H1 (cell line): ENCODE measurements around the gene WNT11. TPM values are rescaled to one million over a fixed set of nuclear protein-coding genes. Genes with fewer than 3 reads are reported as not detected.

ENCODE experiments used
- CTCF ChIA-PET: fragments of 300-600 bp; sonication (Branson Sonifier 250); formaldehyde crosslinking; loops from one replicate; lab custom pipeline; 2021; ENCODE audit not compliant: partially characterized antibody; lab: Charles Lee
- POLR2A ChIA-PET: fragments of 300-600 bp; sonication (Branson Sonifier 250); formaldehyde crosslinking; loops from one replicate; lab custom pipeline; 2021; ENCODE audit warnings: inconsistent platforms; ENCODE audit not compliant: partially characterized antibody; lab: Charles Lee
- DNase-seq, 2 experiments: peaks; one replicate each; pipeline versions ENCODE4 v3.0.0 to v3.0.0-alpha.2; 2010 to 2022; ENCODE audit warnings: low spot score in 2 of 2, low read depth in 1 of 2, mixed read lengths in 1 of 2
- FAIRE-seq: peaks from 2 replicates; lab custom pipeline; 2011; peaks lifted over from hg19 to GRCh38; lab: Jason Lieb, UNC
- H2AFZ ChIP-seq: 2 replicates; pipeline ENCODE4 v1.8.1; 2012; ENCODE audit warnings: low read length, inconsistent platforms
- H2AK5ac ChIP-seq: 2 replicates; pipeline ENCODE4 v1.6.1; 2013; ENCODE audit warnings: low read depth, low read length
- H2BK120ac ChIP-seq: replicated peaks from 2 replicates; pipeline ENCODE3; 2013; ENCODE audit warnings: low read depth, low read length, inconsistent platforms
- H2BK12ac ChIP-seq: 2 replicates; pipeline ENCODE4 v1.6.1; 2013; ENCODE audit warnings: low read depth, low read length
- H2BK15ac ChIP-seq: 2 replicates; pipeline ENCODE4 v1.6.1; 2013; ENCODE audit warnings: low read length
- H2BK20ac ChIP-seq: 2 replicates; pipeline ENCODE4 v1.6.1; 2013; ENCODE audit warnings: low read length
- H2BK5ac ChIP-seq: 2 replicates; pipeline ENCODE4 v1.6.1; 2013; ENCODE audit warnings: low read depth, low read length
- H3K14ac ChIP-seq: 2 replicates; pipeline ENCODE4 v1.6.1; 2013; ENCODE audit warnings: inconsistent platforms; ENCODE audit not compliant: insufficient read length
- H3K18ac ChIP-seq: 2 replicates; pipeline ENCODE4 v1.6.1; 2013; ENCODE audit warnings: low read length; ENCODE audit errors: extremely low read depth
- H3K23ac ChIP-seq: 2 replicates; pipeline ENCODE4 v1.6.1; 2013; ENCODE audit warnings: inconsistent platforms; ENCODE audit not compliant: insufficient read length
- H3K23me2 ChIP-seq: 2 replicates; pipeline ENCODE4 v1.6.1; 2013; ENCODE audit warnings: low read depth, low read length
- H3K27ac ChIP-seq: 2 replicates; pipeline ENCODE4 v1.6.1; 2011; ENCODE audit warnings: low read depth, low read length, inconsistent platforms
- H3K27me3 ChIP-seq, 4 experiments: replicated peaks in 1 of 4; 1 replicate in 1 of 4; 2 replicates in 3 of 4; pipeline versions ENCODE4 v1.6.1 to v1.8.1; 2011 to 2013; ENCODE audit warnings: low read length in 3 of 4, mild to moderate bottlenecking in 3 of 4, inconsistent platforms in 2 of 4, mixed read lengths in 2 of 4, moderate library complexity in 1 of 4; ENCODE audit not compliant: control insufficient read depth in 3 of 4, insufficient read depth in 3 of 4; ENCODE audit errors: extremely low read depth in 1 of 4
- H3K36me3 ChIP-seq, 4 experiments: 2 replicates each; pipeline versions ENCODE4 v1.6.1 to v1.8.1; 2011 to 2013; ENCODE audit warnings: mild to moderate bottlenecking in 4 of 4, low read length in 3 of 4, moderate library complexity in 2 of 4, control low read depth in 1 of 4, inconsistent platforms in 1 of 4; ENCODE audit not compliant: insufficient read depth in 4 of 4, control insufficient read depth in 2 of 4
- H3K4ac ChIP-seq: replicated peaks from 2 replicates; pipeline ENCODE3; 2013; ENCODE audit warnings: low read length, low read depth, mixed read lengths, inconsistent platforms; ENCODE audit not compliant: insufficient read length
- H3K4me1 ChIP-seq, 4 experiments: replicated peaks in 1 of 4; 1 replicate in 1 of 4; 2 replicates in 3 of 4; pipeline versions ENCODE4 v1.6.1 to v1.8.1; 2011 to 2013; ENCODE audit warnings: low read length in 3 of 4, inconsistent platforms in 2 of 4, mixed read lengths in 1 of 4; ENCODE audit not compliant: insufficient read depth in 4 of 4, control insufficient read depth in 3 of 4
- H3K4me2 ChIP-seq, 2 experiments: 2 replicates each; pipeline versions ENCODE4 v1.6.1 to v1.8.1; 2011 to 2013; ENCODE audit warnings: low read depth in 2 of 2, low read length in 2 of 2, control low read depth in 1 of 2, inconsistent platforms in 1 of 2, mild to moderate bottlenecking in 1 of 2; ENCODE audit not compliant: insufficient read depth in 1 of 2
- H3K4me3 ChIP-seq, 4 experiments: fragments of 200-600, 300-600 bp in 1 of 4; sonication (generic), shearing (Covaris generic), sonication (Bioruptor Twin) in 1 of 4; 2 replicates each; pipeline versions ENCODE4 v1.5.1 to v1.8.1; 2011 to 2016; ENCODE audit warnings: low read length in 4 of 4, low read depth in 3 of 4, control low read depth in 2 of 4, inconsistent platforms in 2 of 4, mild to moderate bottlenecking in 2 of 4, mixed read lengths in 1 of 4, moderate library complexity in 1 of 4; ENCODE audit not compliant: insufficient read depth in 2 of 4; ENCODE audit errors: extremely low read depth in 1 of 4
- H3K56ac ChIP-seq: replicated peaks from 2 replicates; pipeline ENCODE3; 2013; ENCODE audit warnings: low read depth, mild to moderate bottlenecking, mixed read lengths, low read length, inconsistent platforms; ENCODE audit not compliant: insufficient read length
- H3K79me1 ChIP-seq: 2 replicates; pipeline ENCODE4 v1.6.1; 2013; ENCODE audit warnings: low read depth, low read length, control low read depth
- H3K79me2 ChIP-seq, 2 experiments: 2 replicates each; pipeline versions ENCODE4 v1.6.1 to v1.8.1; 2012 to 2013; ENCODE audit warnings: low read length in 2 of 2, mild to moderate bottlenecking in 2 of 2, inconsistent platforms in 1 of 2; ENCODE audit not compliant: insufficient read depth in 2 of 2, control insufficient read depth in 1 of 2
- H3K9ac ChIP-seq, 4 experiments: replicated peaks in 1 of 4; 1 replicate in 1 of 4; 2 replicates in 3 of 4; pipeline versions ENCODE4 v1.6.1 to v1.8.1; 2011 to 2013; ENCODE audit warnings: low read depth in 3 of 4, low read length in 3 of 4, control low read depth in 2 of 4, mild to moderate bottlenecking in 2 of 4, moderate library complexity in 2 of 4, inconsistent platforms in 1 of 4; ENCODE audit errors: extremely low read depth in 1 of 4
- H3K9me3 ChIP-seq, 2 experiments: 2 replicates each; pipeline versions ENCODE4 v1.6.1 to v1.8.1; 2012 to 2013; ENCODE audit warnings: mild to moderate bottlenecking in 2 of 2, moderate library complexity in 2 of 2, control low read depth in 1 of 2, inconsistent platforms in 1 of 2, low read depth in 1 of 2, low read length in 1 of 2, mixed read lengths in 1 of 2; ENCODE audit not compliant: insufficient read depth in 2 of 2
- H4K20me1 ChIP-seq, 2 experiments: replicated peaks in 1 of 2; 2 replicates each; pipeline versions ENCODE3 to v1.8.1; 2011 to 2013; ENCODE audit warnings: inconsistent platforms in 2 of 2, low read length in 2 of 2, mild to moderate bottlenecking in 1 of 2; ENCODE audit not compliant: insufficient read depth in 2 of 2, control insufficient read depth in 1 of 2
- H4K5ac ChIP-seq: 2 replicates; pipeline ENCODE4 v1.6.1; 2013; ENCODE audit warnings: low read length, low read depth, mixed read lengths, inconsistent platforms; ENCODE audit not compliant: insufficient read length
- H4K8ac ChIP-seq: 2 replicates; pipeline ENCODE4 v1.8.0; 2013; ENCODE audit warnings: mild to moderate bottlenecking, moderate library complexity, low read length, inconsistent platforms; ENCODE audit not compliant: insufficient read depth; ENCODE audit errors: extremely low read depth
- H4K91ac ChIP-seq: replicated peaks from 2 replicates; pipeline ENCODE3; 2013; ENCODE audit warnings: low read length, mixed read lengths, inconsistent platforms; ENCODE audit not compliant: insufficient read length
- CHD2 ChIP-seq: IDR thresholded peaks from 2 replicates; pipeline ENCODE4 v1.6.1; 2012; ENCODE audit warnings: low read length, improper control_type of control experiment
- CTBP2 ChIP-seq: IDR thresholded peaks from 2 replicates; pipeline ENCODE4 v1.7.0; 2011; ENCODE audit warnings: borderline replicate concordance, mild to moderate bottlenecking, moderate library complexity, mixed read lengths, low read length; ENCODE audit not compliant: insufficient read depth, insufficient read length
- FOSL1 ChIP-seq: IDR thresholded peaks from 2 replicates; pipeline ENCODE4 v1.6.1; 2011; ENCODE audit warnings: mild to moderate bottlenecking, low read depth, low read length, moderate library complexity; ENCODE audit not compliant: insufficient read depth
- HDAC6 ChIP-seq: IDR thresholded peaks from one replicate; pipeline ENCODE4 v1.7.1; 2012; ENCODE audit warnings: low read depth, mild to moderate bottlenecking, inconsistent platforms, low read length, moderate library complexity
- JUND ChIP-seq: IDR thresholded peaks from 2 replicates; pipeline ENCODE4 v1.6.1; 2011; ENCODE audit warnings: mild to moderate bottlenecking, improper control_type of control experiment, low read length
- KDM4A ChIP-seq: IDR thresholded peaks from one replicate; pipeline ENCODE4 v1.7.1; 2012; ENCODE audit warnings: low read depth, mild to moderate bottlenecking, moderate library complexity, low read length, inconsistent platforms; ENCODE audit not compliant: severe bottlenecking
- KDM5A ChIP-seq: fragments of 200-600 bp; IDR thresholded peaks from 2 replicates; pipeline ENCODE4 v1.7.1; 2012; ENCODE audit warnings: mild to moderate bottlenecking, low read length, inconsistent platforms, mixed read lengths
- POU5F1 ChIP-seq: IDR thresholded peaks from 2 replicates; pipeline ENCODE4 v1.6.1; 2011; ENCODE audit warnings: low read depth, mild to moderate bottlenecking, low read length, moderate library complexity
- SP2 ChIP-seq: IDR thresholded peaks from 2 replicates; pipeline ENCODE4 v1.6.1; 2012; ENCODE audit warnings: mild to moderate bottlenecking, low read length, inconsistent platforms
- SUZ12 ChIP-seq: fragments of 200-600 bp; sonication (generic); IDR thresholded peaks from 2 replicates; pipeline ENCODE4 v1.6.1; 2012; ENCODE audit warnings: mild to moderate bottlenecking, inconsistent platforms, low read length, moderate library complexity, mixed read lengths
- TBP ChIP-seq: IDR thresholded peaks from 2 replicates; pipeline ENCODE4 v1.6.1; 2011; ENCODE audit warnings: low read depth, low read length, improper control_type of control experiment
- YY1 ChIP-seq: IDR thresholded peaks from 2 replicates; pipeline ENCODE4 v1.6.1; 2011; ENCODE audit warnings: low read depth, mild to moderate bottlenecking, low read length
- WGBS, 2 experiments: shearing (Covaris generic) in 1 of 2; methylation state at CpG; one replicate each; pipeline versions ENCODE4 v1.1.6 to v1.1.7; 2013 to 2015; ENCODE audit warnings: low lambda C conversion rate in 2 of 2, mixed read lengths in 2 of 2, inconsistent platforms in 1 of 2, low coverage in 1 of 2, missing lambda C conversion rate in 1 of 2; ENCODE audit not compliant: insufficient replicate concordance in 2 of 2, insufficient coverage in 1 of 2, insufficient read length in 1 of 2; ENCODE audit errors: extremely low coverage in 1 of 2, missing lambda C conversion rate in 1 of 2; 5-methylcytosine and 5-hydroxymethylcytosine counted together
- polyA plus RNA-seq, 7 experiments: library from polyadenylated mRNA; depleted of rRNA in 3 of 7; stranded (reverse) in 5 of 7; unstranded in 2 of 7; fragments of >200 nt in 5 of 7; fragments of 200-250 nt in 2 of 7; gene quantifications; 1 replicate in 5 of 7; 2 replicates in 1 of 7; 4 replicates in 1 of 7; pipeline versions ENCODE4 v1.2.1 to v1.2.3, GENCODE V29; 2011 to 2013; ENCODE audit warnings: missing spikeins in 2 of 7, mixed read lengths in 2 of 7
- total RNA-seq: library from RNA; stranded (reverse); fragmentation: NEBNext Ultra II Directional; extraction: Animal tissue kit (Norgen Biotek cat#: 25700); gene quantifications from 2 replicates; pipeline ENCODE4 v1.2.1, GENCODE V29; 2021
- TF ChIP-seq, protein P1 (sequence below): IDR thresholded peaks from 2 replicates; pipeline ENCODE4 v1.6.1; 2012; ENCODE audit warnings: low read length, inconsistent platforms

The WNT11 gene
- total and polyA plus RNA-seq, 2 of the 8 experiments (the other 6 are each of a cell fraction or from before 2014, with no cell fraction given), result 0.11 to 0.45 TPM

- Histone ChIP-seq H4K91ac (no peak overlapping the region), H2BK5ac (no peak overlapping the region), H3K79me2 (no peaks in the 10 kb centered on the region), H3K4ac (no peak overlapping the region), H3K18ac (no peak overlapping the region), H3K14ac (no peak overlapping the region), H2AK5ac (no peak overlapping the region), H3K79me1 (no peaks in the 10 kb centered on the region), H3K27ac (no peak overlapping the region), H3K9me3 (no peaks in the 10 kb centered on the region), H3K36me3 (no peaks in the 10 kb centered on the region), H2BK20ac (no peak overlapping the region), H3K56ac (no peak overlapping the region), H3K9ac (no peak overlapping the region), H2BK120ac (no peak overlapping the region), H2BK15ac (no peak overlapping the region), H3K4me2 (no peak overlapping the region), H4K5ac (no peak overlapping the region), H4K8ac (no peak overlapping the region), H3K27me3 (no peaks in the 10 kb centered on the region), H3K4me1 (no peaks in the 10 kb centered on the region), H3K4me3 (no peak overlapping the region), H2BK12ac (no peak overlapping the region), H3K23ac (no peak overlapping the region), H3K23me2 (no peaks in the 10 kb centered on the region), H2AFZ (no peak overlapping the region), H4K20me1 (no peaks in the 10 kb centered on the region)
- TF ChIP-seq YY1 (no peak), CHD2 (no peak), SP2 (no peak), TBP (no peak), JUND (no peak), KDM5A (no peak), FOSL1 (no peak), CTBP2 (no peak), POU5F1 (no peak), HDAC6 (no peak), SUZ12 (no peak), KDM4A (no peak)
- TF ChIP-seq, protein P1, sequence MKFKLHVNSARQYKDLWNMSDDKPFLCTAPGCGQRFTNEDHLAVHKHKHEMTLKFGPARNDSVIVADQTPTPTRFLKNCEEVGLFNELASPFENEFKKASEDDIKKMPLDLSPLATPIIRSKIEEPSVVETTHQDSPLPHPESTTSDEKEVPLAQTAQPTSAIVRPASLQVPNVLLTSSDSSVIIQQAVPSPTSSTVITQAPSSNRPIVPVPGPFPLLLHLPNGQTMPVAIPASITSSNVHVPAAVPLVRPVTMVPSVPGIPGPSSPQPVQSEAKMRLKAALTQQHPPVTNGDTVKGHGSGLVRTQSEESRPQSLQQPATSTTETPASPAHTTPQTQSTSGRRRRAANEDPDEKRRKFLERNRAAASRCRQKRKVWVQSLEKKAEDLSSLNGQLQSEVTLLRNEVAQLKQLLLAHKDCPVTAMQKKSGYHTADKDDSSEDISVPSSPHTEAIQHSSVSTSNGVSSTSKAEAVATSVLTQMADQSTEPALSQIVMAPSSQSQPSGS, result no peak
- WGBS, 2 experiments, result 96% methylated on average over 3 of the region's 3 CpGs; no CpG with 5 or more reads in 1 of the 2 experiments
- FAIRE-seq (no peak), DNase-seq (no peak)
- CTCF ChIA-PET, result interaction anchor here (0.9 to 11.7 kb wide), 11 partner anchors 8 to 67 kb away, joined by 3 to 83 read pairs (median 5); partner anchors contain the start of gene WNT11
- POLR2A ChIA-PET, result interaction anchor here (1.0 to 2.0 kb wide), 2 partner anchors 15 to 34 kb away, joined by 3 to 8 read pairs; no protein-coding TSS in a partner anchor
These were observed 44.9 kb upstream of the WNT11 start for GRCh38 chr11:76251226-76251575.
